GM19397 (cell line): Measurements from ENCODE around the gene GCM1.
"Not testable (repeated sequence)": the region's sequence is repeated elsewhere in the genome, so short reads cannot be mapped to it uniquely, and the experiment has no call there.

Experiments
- ATAC-seq: cut with Tn5 transposase; IDR thresholded peaks from one replicate; pipeline ENCODE4 v1.9.1; 2021; ENCODE audit warnings: mild to moderate bottlenecking, moderate library complexity; ENCODE audit not compliant: unreplicated experiment

The GCM1 gene

GRCh38 chr6:53148684-53149083 lies at the start of gene GCM1:
Gene GCM1, minus strand, starts transcription at chr6:53148841. Its CDS starts 3,209 bp downstream, at chr6:53145632.
- ATAC-seq, result no peak

- no peak for ATAC-seq
Observed at GRCh38 chr6:53197553-53197952, 48.9 kb upstream of the GCM1 start.

GRCh38 chr6:53195048-53195447 lies 46.4 kb upstream of the GCM1 start:
- ATAC-seq, result no peak

GRCh38 chr6:53192682-53193188 lies 44.1 kb upstream of the GCM1 start:
- ATAC-seq, result no peak

GRCh38 chr6:53189554-53189953 lies 40.9 kb upstream of the GCM1 start:
- ATAC-seq, result no peak

GRCh38 chr6:53188833-53189232 lies 40.2 kb upstream of the GCM1 start:
- no peak for ATAC-seq

- ATAC-seq, result no peak
Observed at GRCh38 chr6:53180678-53181077, 32.0 kb upstream of the GCM1 start.

GRCh38 chr6:53179961-53180651 lies 31.5 kb upstream of the GCM1 start:
- ATAC-seq, result no peak

GRCh38 chr6:53178837-53179432 lies 30.3 kb upstream of the GCM1 start:
- ATAC-seq, result no peak

- no peak for ATAC-seq
Observed at GRCh38 chr6:53175027-53175426, 26.4 kb upstream of the GCM1 start.

GRCh38 chr6:53172468-53172803 lies 23.8 kb upstream of the GCM1 start:
- ATAC-seq, result no peak

- ATAC-seq, result peak; percentile 73
Observed at GRCh38 chr6:53171605-53172467, 23.2 kb upstream of the GCM1 start.

- ATAC-seq, result no peak
Observed at GRCh38 chr6:53168516-53169267, 20.1 kb upstream of the GCM1 start.

- ATAC-seq, result no peak
Observed at GRCh38 chr6:53165293-53165692, 16.7 kb upstream of the GCM1 start.

- no peak for ATAC-seq
Observed at GRCh38 chr6:53162606-53163005, 14.0 kb upstream of the GCM1 start.

GRCh38 chr6:53161481-53162009 lies 12.9 kb upstream of the GCM1 start:
- no peak for ATAC-seq

GRCh38 chr6:53159558-53159957 lies 10.9 kb upstream of the GCM1 start:
- ATAC-seq, result no peak

GRCh38 chr6:53158076-53158475 lies 9.4 kb upstream of the GCM1 start:
- not testable (repeated sequence) for ATAC-seq

- ATAC-seq, result not testable (repeated sequence)
Observed at GRCh38 chr6:53155279-53155678, 6.6 kb upstream of the GCM1 start.

- ATAC-seq, result no peak
Observed at GRCh38 chr6:53154794-53155193, 6.2 kb upstream of the GCM1 start.

GRCh38 chr6:53154071-53154470 lies 5.4 kb upstream of the GCM1 start:
- ATAC-seq, result no peak
